ENCODE measurements around the gene BMPR1B. TPM values are rescaled to one million over a fixed set of nuclear protein-coding genes. Genes with fewer than 3 reads are reported as not detected.

The BMPR1B gene
- total RNA-seq, 3 donors from 2014 or later, result 0.36 to 3.3 (median 0.81) TPM

DNA sequence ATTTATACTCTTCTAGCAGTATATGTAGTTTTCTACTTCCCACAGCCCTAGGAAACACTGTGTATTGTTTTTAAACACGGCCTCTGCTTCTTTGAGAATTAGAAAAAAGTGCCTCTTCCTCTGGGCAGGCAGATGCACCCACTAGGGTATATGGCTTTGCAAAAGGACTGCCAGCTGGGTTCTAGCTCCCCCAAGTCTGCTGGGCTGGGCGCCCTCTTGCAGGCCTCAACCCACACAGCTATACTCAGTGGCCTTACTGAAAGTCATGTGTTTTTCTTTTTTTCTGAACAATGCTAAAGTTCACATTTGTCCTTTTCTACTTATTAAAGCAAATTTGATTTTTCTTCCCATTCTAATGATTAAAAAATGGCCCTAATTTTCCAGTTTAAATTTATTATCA lies 35.5 kb upstream of the BMPR1B start:
- TF ChIP-seq, protein P1, sequence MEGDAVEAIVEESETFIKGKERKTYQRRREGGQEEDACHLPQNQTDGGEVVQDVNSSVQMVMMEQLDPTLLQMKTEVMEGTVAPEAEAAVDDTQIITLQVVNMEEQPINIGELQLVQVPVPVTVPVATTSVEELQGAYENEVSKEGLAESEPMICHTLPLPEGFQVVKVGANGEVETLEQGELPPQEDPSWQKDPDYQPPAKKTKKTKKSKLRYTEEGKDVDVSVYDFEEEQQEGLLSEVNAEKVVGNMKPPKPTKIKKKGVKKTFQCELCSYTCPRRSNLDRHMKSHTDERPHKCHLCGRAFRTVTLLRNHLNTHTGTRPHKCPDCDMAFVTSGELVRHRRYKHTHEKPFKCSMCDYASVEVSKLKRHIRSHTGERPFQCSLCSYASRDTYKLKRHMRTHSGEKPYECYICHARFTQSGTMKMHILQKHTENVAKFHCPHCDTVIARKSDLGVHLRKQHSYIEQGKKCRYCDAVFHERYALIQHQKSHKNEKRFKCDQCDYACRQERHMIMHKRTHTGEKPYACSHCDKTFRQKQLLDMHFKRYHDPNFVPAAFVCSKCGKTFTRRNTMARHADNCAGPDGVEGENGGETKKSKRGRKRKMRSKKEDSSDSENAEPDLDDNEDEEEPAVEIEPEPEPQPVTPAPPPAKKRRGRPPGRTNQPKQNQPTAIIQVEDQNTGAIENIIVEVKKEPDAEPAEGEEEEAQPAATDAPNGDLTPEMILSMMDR (IDR thresholded peaks at IDR 0.05), result no peak
- no peak for DNase-seq
- Histone ChIP-seq H3K4me3 (no peak overlapping the region), H3K4me1 (ENCODE audit: low read depth) (no peaks in the 10 kb centered on the region), H3K36me3 (ENCODE audit: low read depth) (no peaks in the 10 kb centered on the region), H3K9me3 (no peaks in the 10 kb centered on the region)
- intact Hi-C loops (cut with DNase I, micrococcal nuclease), result no loop called here
- no peak for ATAC-seq

DNA sequence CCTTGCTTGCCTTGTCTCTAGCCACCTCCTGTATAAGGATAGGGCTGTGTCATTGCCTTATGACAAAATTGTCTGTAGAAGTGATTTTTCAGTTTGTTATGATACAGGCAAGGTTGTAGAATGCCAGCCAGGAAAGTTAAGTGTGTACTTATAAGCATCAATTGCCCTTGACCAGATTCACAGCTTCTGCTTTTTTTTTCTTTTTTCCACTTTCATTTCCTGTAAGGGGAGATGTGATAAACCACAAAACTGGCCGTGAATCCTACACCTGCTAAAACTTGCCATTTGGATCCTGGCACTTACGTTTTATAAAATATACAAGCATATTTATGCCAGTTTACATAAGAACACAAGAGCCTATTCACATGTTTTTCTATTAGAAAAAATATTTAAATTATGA lies 35.0 kb upstream of the BMPR1B start:
- ATAC-seq, result no peak
- intact Hi-C loops (cut with DNase I, micrococcal nuclease), result no loop called here
- Histone ChIP-seq H3K36me3 (ENCODE audit: low read depth) (no peaks in the 10 kb centered on the region), H3K4me3 (no peak overlapping the region), H3K4me1 (ENCODE audit: low read depth) (no peaks in the 10 kb centered on the region), H3K9me3 (no peaks in the 10 kb centered on the region)
- TF ChIP-seq, protein P1 (IDR thresholded peaks at IDR 0.05), result no peak
- DNase-seq, result no peak

DNA sequence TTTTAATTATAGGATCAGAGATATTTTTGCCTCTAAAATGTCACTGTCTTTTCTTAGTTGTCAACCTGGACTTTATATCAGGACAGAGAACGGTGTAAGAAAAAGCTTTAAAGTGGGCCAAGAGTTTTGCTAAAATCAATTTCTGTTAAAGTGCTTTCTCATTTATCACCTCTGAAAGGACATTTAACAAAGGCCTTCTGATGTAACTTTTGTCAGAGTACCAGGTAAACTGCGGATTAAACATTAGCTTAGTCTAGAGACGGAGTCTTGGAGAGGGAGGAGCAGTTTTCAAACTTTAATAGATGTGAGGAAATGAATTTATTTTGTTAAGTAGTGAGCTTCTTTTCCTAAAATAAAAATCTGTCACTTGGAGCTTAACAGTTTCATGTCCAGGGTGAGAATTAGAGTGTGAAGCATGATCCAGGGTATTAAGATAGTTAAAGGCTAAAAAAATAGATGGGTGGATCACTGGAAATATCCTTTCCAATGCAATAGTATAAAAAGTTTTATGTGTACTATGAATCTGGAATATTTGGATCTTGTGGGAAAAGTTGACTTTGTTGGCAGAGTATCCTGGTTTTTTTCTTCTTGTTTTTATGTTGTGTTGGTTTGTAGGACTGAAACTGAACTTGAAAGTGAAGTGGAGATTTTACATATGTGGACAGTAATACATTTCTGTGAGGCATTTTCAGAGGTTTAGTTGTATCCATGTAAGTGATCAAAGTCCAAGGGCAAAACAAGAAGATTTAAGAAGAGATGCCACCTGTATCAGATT lies 33.6 kb upstream of the BMPR1B start:
- no peaks in the 10 kb centered on the region for H3K9me3 ChIP-seq
- H3K36me3 ChIP-seq (ENCODE audit: low read depth), result no peaks in the 10 kb centered on the region
- TF ChIP-seq, protein P1 (IDR thresholded peaks at IDR 0.05), result no peak
- ATAC-seq, result no peak
- DNase-seq, result no peak
- H3K4me1 ChIP-seq (ENCODE audit: low read depth), result no peaks in the 10 kb centered on the region
- intact Hi-C loops (cut with DNase I, micrococcal nuclease), result no loop called here
- H3K4me3 ChIP-seq, result no peak overlapping the region

- DNase-seq, result no peak
- ATAC-seq, result no peak
- TF ChIP-seq, protein P1 (IDR thresholded peaks at IDR 0.05), result no peak
- no peaks in the 10 kb centered on the region for H3K4me1 ChIP-seq (ENCODE audit: low read depth)
- H3K36me3 ChIP-seq (ENCODE audit: low read depth), result no peaks in the 10 kb centered on the region
- no peak overlapping the region for H3K4me3 ChIP-seq
- intact Hi-C loops (cut with DNase I, micrococcal nuclease), result no loop called here
- no peaks in the 10 kb centered on the region for H3K9me3 ChIP-seq
Observed at GRCh38 chr4:94726524-94727123, 31.1 kb upstream of the BMPR1B start.

GRCh38 chr4:94728056-94728766 lies 29.5 kb upstream of the BMPR1B start:
- Histone ChIP-seq H3K9me3 (no peaks in the 10 kb centered on the region), H3K36me3 (ENCODE audit: low read depth) (no peaks in the 10 kb centered on the region), H3K4me1 (ENCODE audit: low read depth) (no peaks in the 10 kb centered on the region), H3K4me3 (no peak overlapping the region)
- intact Hi-C loops (cut with DNase I, micrococcal nuclease), result no loop called here
- TF ChIP-seq, protein P1 (IDR thresholded peaks at IDR 0.05), result no peak
- DNase-seq, result no peak
- ATAC-seq, result no peak
